Muscle layer of colon (tissue), 2 donors: ENCODE data around the gene SELENBP1.
A peak's percentile ranks its signal among the peaks of the same experiment; 100 is the strongest.

ENCODE experiments used
- H3K27ac ChIP-seq: one replicate; pipeline ENCODE4 v1.7.0; 2013; ENCODE audit warnings: low read depth, mild to moderate bottlenecking, low read length, moderate library complexity
- H3K27me3 ChIP-seq, 2 donors: one replicate each; pipeline ENCODE4 v1.7.0; 2013; ENCODE audit warnings: low read length in 2 of 2, mild to moderate bottlenecking in 2 of 2; ENCODE audit not compliant: insufficient read depth in 2 of 2, control insufficient read depth in 1 of 2
- H3K36me3 ChIP-seq: one replicate; pipeline ENCODE4 v1.7.0; 2013; ENCODE audit warnings: mild to moderate bottlenecking, low read length; ENCODE audit not compliant: insufficient read depth
- H3K4me1 ChIP-seq: one replicate; pipeline ENCODE4 v1.7.0; 2013; ENCODE audit warnings: mild to moderate bottlenecking, low read length; ENCODE audit not compliant: insufficient read depth
- H3K4me3 ChIP-seq, 2 donors: one replicate each; pipeline ENCODE4 v1.7.0; 2013; ENCODE audit warnings: low read length in 2 of 2, low read depth in 1 of 2, mild to moderate bottlenecking in 1 of 2, moderate library complexity in 1 of 2
- H3K9ac ChIP-seq: one replicate; pipeline ENCODE4 v1.7.0; 2013; ENCODE audit warnings: low read length
- H3K9me3 ChIP-seq: one replicate; pipeline ENCODE4 v1.7.0; 2013; ENCODE audit warnings: mild to moderate bottlenecking, low read length
- donor health status: abdominal sarcoma.
- donor health status: Adenocarcinoma of cecum.

The SELENBP1 gene

DNA sequence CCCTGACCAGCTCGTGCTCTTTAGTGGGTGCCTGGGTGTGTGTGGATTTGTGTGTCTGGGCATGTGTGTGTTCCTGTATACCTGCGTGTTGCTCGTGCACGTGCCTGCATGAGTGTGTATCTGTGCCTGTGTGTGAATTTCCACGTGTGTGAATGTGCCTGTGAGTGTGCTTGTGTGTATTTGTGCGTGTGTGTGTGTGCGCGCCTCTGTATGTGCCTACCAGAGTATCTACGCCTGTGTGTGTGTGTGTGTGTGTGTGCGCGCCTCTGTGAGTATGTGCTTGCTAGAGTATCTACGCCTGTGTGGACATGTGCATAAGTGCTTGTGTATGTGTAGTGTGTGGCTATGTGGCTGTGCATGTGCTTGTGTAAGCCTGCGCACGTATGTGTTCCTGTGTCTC is 691 bp upstream of the SELENBP1 start:
- H3K4me1 ChIP-seq, result peaks cover 26% of the 10 kb centered on the region
- no peak overlapping the region for H3K27ac ChIP-seq
- H3K9me3 ChIP-seq, result no peaks in the 10 kb centered on the region
- H3K36me3 ChIP-seq, result peaks cover 16% of the 10 kb centered on the region
- H3K4me3 ChIP-seq, result no peak overlapping the region
- no peak overlapping the region for H3K9ac ChIP-seq
- H3K27me3 ChIP-seq, result no peaks in the 10 kb centered on the region

GRCh38 chr1:151371370-151372057 is 991 bp downstream of the SELENBP1 start:
- Histone ChIP-seq H3K4me1 (peaks cover 32% of the 10 kb centered on the region), H3K36me3 (peaks cover 29% of the 10 kb centered on the region), H3K9ac (peak overlapping the region; percentile 36), H3K9me3 (no peaks in the 10 kb centered on the region), H3K27ac (peak overlapping the region; percentile 89), H3K4me3 (peak overlapping the region; percentile 49 to 64), H3K27me3 (no peaks in the 10 kb centered on the region)

GRCh38 chr1:151370211-151370911 is 2.1 kb downstream of the SELENBP1 start:
- no peak overlapping the region for H3K9ac ChIP-seq
- peak overlapping the region; percentile 6 for H3K27ac ChIP-seq
- peak overlapping the region in 1 of 2 donors; percentile 64 for H3K4me3 ChIP-seq
- H3K36me3 ChIP-seq, result peaks cover 40% of the 10 kb centered on the region
- peaks cover 32% of the 10 kb centered on the region for H3K4me1 ChIP-seq
- no peaks in the 10 kb centered on the region for H3K9me3 ChIP-seq
- no peaks in the 10 kb centered on the region for H3K27me3 ChIP-seq

DNA sequence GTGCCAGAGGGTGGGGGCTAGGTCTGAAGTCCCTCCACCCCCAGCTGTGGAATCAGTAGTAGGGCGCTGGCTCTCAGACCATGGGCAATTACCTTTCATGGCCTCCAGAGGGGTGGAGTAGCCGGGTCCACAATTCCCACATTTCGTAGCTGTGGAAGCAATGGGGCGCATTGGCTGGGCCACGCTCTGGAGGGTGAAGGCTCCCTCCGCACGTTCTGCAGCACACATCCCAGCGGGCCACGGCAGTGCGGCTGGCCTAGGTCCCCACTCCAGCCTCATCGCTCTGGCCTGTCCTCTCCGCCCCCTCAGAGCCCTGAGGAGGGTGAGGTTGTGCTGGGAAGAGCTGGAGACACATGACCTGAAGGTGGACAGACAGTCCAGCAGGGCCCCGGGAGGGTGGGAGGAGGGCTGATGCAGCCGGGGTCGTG is 2.9 kb downstream of the SELENBP1 start:
- Histone ChIP-seq H3K27ac (no peak overlapping the region), H3K4me3 (no peak overlapping the region), H3K9ac (no peak overlapping the region), H3K9me3 (no peaks in the 10 kb centered on the region), H3K36me3 (peaks cover 48% of the 10 kb centered on the region), H3K4me1 (peaks cover 32% of the 10 kb centered on the region), H3K27me3 (no peaks in the 10 kb centered on the region)

DNA sequence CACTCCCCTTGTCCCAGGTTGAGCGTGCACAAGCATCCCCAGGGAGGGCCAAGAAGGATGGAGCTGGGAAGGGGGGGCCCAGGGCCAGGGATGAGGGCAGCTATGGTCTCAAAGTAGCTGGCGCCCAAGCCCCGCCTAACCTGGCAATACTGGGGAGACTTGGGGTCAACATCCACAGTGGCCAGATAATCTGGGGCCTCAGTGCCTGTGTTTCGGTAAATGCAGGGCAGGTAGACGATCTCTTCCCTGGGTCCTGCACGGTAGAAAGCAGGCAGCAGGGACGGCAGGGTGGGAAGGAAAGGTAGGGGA is 3.2 kb downstream of the SELENBP1 start:
- Histone ChIP-seq H3K36me3 (peaks cover 52% of the 10 kb centered on the region), H3K4me3 (no peak overlapping the region), H3K9ac (no peak overlapping the region), H3K27ac (no peak overlapping the region), H3K27me3 (no peaks in the 10 kb centered on the region), H3K4me1 (peaks cover 32% of the 10 kb centered on the region), H3K9me3 (no peaks in the 10 kb centered on the region)

DNA sequence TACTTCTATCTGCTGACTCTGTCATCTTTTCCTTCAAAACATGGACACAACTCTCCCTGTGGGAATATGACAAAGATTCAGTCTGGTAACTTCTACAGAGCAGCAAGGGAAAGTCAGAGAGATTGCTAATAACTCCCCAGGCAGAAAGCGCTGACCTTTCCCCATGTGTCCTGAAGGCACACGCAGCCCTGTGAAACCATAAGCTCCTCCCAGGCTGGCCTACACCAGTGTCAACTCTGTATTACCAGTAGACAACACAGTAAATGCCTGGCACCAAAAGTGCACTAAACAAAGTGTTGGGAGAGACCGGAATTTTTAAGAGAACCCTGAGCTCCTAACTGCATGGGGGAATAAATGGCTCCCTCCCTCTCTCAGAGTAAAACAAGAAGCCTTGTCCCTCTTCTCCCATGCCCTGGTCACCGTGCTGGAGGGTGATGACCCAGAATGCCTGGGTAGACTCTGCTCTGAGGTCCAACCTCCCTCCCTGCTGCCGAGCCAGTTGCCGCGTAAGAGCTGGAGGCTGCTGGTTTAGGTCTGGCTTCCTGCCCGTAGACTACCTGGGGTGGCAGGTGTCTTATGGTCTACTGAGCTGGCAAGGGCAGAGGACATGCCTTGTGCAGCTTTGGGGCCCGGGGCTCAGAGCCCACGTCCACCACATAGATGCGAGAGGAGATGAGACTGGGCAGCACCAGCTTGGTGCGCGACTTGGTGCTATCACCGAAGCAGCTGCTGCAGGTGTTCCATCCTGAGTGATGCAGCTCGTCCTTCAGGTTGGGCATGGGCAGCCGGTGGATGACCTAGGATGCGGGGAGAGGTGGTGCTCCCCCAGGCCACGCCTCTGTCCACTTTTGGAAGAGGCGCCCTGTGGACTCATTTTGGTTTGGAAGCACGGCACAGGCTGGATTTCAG is 3.9 kb downstream of the SELENBP1 start:
- no peak overlapping the region for H3K9ac ChIP-seq
- H3K27me3 ChIP-seq, result no peaks in the 10 kb centered on the region
- H3K36me3 ChIP-seq, result peaks cover 58% of the 10 kb centered on the region
- H3K27ac ChIP-seq, result no peak overlapping the region
- H3K4me1 ChIP-seq, result peaks cover 32% of the 10 kb centered on the region
- H3K9me3 ChIP-seq, result no peaks in the 10 kb centered on the region
- no peak overlapping the region for H3K4me3 ChIP-seq

GRCh38 chr1:151367658-151368392 is 4.7 kb downstream of the SELENBP1 start:
- Histone ChIP-seq H3K9ac (no peak overlapping the region), H3K27ac (no peak overlapping the region), H3K36me3 (peaks cover 58% of the 10 kb centered on the region), H3K9me3 (no peaks in the 10 kb centered on the region), H3K4me3 (no peak overlapping the region), H3K27me3 (no peaks in the 10 kb centered on the region), H3K4me1 (peaks cover 32% of the 10 kb centered on the region)

GRCh38 chr1:151364996-151365395 is 7.5 kb downstream of the SELENBP1 start:
- no peak overlapping the region for H3K27ac ChIP-seq
- H3K4me1 ChIP-seq, result peaks cover 17% of the 10 kb centered on the region
- H3K36me3 ChIP-seq, result peaks cover 58% of the 10 kb centered on the region
- H3K27me3 ChIP-seq, result no peaks in the 10 kb centered on the region
- H3K9ac ChIP-seq, result no peak overlapping the region
- H3K9me3 ChIP-seq, result no peaks in the 10 kb centered on the region
- no peak overlapping the region for H3K4me3 ChIP-seq

- H3K27ac ChIP-seq, result no peak overlapping the region
- no peaks in the 10 kb centered on the region for H3K9me3 ChIP-seq
Observed at GRCh38 chr1:151362308-151363155, 10.0 kb downstream of the SELENBP1 start.

GRCh38 chr1:151361883-151362282 is 10.6 kb downstream of the SELENBP1 start:
- no peaks in the 10 kb centered on the region for H3K4me1 ChIP-seq
- no peak overlapping the region for H3K4me3 ChIP-seq
- no peak overlapping the region for H3K27ac ChIP-seq
- H3K27me3 ChIP-seq, result no peaks in the 10 kb centered on the region
- peaks cover 33% of the 10 kb centered on the region for H3K36me3 ChIP-seq
- H3K9ac ChIP-seq, result no peak overlapping the region
- no peaks in the 10 kb centered on the region for H3K9me3 ChIP-seq

More at GRCh38 chr1:151362308-151363155, 10.0 kb downstream of the SELENBP1 start:
- no peak overlapping the region for H3K4me3 ChIP-seq
- H3K4me1 ChIP-seq, result peaks cover under 1% of the 10 kb centered on the region
- no peaks in the 10 kb centered on the region for H3K27me3 ChIP-seq
- H3K9ac ChIP-seq, result no peak overlapping the region
- H3K36me3 ChIP-seq, result peaks cover 37% of the 10 kb centered on the region
